GM18870 (cell line): Measurements from ENCODE around the gene SLC6A18.

Source experiments
- ATAC-seq: cut with Tn5 transposase; IDR thresholded peaks from one replicate; pipeline ENCODE4 v1.9.1; 2021; ENCODE audit warnings: moderate library complexity; ENCODE audit not compliant: unreplicated experiment

The SLC6A18 gene

DNA sequence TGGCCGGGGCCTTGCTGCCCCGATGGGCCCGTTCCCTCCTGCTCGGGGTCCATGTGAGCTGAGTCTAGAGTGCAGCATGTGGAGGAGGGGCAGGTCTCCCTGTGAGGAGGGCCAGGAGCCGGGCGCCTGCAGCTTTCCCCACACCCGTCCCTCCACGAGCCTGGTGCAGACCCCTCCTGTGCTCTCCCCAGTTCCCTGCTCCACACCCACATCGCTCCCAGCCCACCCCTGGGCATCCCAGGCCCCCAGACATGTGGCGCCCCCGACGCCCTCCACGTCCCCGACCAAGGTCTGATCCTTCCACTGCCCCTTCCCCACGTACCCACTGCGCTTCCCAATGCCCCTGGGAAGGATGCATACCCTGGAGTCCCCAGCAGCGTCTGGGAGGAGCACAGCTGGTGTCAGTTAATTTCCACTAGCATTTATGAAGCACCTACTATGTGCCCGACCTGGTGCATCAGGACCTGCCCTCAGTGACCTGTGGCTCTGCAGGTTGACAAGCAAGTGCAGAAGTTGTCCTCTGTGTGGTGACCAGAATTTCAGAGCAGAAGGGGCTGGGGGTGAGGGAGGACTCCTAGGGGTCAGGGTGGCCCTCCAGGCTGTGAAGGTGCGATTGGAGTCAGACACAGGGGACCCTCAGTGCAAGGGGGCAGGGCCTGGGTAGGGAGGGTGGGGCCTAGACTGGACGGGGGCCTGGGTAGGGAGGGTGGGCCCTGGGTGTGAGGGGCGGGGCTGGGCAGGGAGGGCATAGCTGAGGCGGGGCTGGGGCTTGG lies 10.8 kb upstream of the SLC6A18 start:
- ATAC-seq: no peak

DNA sequence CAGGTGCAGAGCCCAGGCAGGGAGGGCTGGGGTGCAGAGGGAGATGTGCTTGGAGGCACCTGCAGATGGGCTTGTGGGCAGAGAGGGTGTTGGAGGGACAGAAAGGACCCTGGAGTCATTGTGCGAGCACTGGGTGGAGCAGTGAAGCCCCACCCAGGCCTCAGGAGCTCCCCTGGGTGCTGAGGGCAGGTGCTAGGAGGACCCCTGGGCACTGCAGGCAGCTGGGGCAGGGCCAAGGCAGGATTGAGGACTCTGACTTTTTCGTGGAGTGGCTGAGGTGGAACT lies 10.3 kb upstream of the SLC6A18 start:
- no peak for ATAC-seq

DNA sequence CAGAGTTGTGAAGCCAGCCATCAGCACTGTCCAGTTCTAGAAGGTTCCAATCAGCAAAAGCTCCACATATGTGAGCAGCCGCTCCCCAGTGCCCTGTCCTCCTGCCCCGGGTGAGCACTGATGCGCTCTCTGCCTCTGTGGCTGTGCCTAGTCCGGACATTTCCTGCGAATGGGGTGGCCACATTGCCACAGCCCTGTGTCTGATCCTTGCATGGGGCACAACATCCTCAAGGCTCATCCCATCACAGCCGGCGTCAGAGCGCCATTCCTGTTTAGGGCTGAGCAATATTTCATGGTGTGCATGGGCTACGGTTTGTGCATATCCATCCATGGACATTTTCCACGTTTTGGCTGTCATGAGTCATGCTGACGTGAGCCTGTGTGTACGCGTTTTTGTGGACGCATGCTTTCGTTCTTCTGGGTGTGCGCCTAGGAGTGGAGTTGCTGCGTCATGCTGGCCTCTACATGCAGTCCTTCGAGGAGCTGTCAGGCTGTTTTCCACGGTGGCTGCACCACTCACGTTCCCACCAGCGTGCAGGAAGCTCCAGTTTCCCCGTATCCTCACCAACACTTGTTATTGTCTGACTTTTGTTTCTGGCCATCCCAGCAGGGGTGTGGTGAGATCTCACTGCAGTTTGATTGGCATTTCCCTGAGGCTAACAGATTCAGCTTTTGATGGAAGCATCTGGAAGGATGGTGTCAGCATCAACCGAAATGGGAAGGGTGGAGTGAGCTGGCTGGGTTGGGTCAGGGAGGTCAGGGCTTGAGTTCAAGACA lies 9.7 kb upstream of the SLC6A18 start:
- no peak for ATAC-seq

DNA sequence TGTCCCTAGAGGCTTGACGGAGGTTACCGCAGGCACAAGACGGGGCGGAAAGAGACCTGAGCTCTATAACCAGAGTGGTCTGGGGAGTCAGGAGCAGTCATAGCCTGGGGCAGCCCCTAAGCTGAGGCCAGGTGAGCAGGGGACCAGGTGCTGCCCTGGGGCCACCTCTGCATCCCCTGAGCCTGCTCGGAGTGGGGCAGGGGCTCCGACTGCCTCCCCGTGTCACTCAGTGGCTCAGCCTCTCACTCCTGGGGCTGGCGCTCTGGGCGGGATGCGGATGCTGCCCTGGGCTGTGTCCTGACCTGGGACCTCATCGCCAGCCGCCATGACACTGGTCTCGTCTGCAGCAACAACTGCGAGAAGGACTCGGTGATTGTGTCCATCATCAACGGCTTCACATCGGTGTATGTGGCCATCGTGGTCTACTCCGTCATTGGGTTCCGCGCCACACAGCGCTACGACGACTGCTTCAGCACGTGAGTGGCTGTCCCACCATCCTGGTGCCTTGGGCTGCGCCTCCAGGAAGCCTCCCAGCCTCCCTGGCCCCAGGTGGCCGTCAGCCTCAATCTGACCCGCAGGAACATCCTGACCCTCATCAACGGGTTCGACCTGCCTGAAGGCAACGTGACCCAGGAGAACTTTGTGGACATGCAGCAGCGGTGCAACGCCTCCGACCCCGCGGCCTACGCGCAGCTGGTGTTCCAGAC lies 8.8 kb upstream of the SLC6A18 start:
- ATAC-seq: no peak

DNA sequence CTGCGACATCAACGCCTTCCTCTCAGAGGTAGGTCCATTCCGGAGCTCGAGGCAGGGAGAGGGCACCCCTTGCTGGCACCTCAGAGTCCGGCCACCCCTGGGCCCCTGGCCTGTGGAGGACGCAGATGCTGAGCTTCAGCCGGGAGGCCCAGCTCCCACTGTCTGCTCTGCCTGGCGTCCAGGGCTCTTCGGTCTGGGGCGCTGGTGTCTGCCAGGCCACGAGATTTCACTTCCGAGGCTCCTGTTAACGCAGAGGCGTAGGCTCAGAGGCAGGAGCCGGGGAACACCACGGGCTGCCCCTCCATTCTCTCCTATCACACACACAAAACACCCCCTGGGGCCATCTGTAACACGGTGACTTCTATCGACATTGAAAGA lies 8.3 kb upstream of the SLC6A18 start:
- no peak for ATAC-seq

DNA sequence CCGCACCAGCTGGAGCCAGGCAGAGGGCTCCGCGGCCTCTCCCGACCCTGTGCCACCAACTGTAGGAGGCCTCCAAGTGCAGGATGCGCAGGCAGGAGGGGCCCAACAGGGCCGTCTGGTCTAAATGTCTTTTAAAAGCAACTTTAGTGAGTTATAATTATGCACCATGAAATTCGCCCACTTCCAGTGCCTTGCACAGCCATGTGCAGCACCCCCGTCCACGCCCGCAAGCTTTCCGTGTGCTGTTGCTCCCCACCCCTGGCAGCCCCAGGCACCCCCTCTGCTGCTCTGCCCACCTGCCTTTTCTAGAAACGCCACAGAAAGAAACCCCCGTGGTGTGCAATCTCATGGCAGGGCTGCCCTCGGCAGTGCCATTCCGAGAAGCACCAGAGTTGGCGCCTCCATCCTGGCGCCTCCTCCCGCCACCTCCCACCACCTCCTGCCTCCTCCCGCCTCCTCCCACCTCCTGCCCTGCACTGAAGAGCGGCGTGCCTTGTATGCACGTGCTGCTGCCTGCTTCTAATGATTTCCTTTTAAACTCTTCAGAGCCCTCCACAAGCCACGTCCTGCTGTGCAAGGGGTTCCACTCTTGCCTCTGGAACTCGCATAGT lies 7.5 kb upstream of the SLC6A18 start:
- no peak for ATAC-seq

DNA sequence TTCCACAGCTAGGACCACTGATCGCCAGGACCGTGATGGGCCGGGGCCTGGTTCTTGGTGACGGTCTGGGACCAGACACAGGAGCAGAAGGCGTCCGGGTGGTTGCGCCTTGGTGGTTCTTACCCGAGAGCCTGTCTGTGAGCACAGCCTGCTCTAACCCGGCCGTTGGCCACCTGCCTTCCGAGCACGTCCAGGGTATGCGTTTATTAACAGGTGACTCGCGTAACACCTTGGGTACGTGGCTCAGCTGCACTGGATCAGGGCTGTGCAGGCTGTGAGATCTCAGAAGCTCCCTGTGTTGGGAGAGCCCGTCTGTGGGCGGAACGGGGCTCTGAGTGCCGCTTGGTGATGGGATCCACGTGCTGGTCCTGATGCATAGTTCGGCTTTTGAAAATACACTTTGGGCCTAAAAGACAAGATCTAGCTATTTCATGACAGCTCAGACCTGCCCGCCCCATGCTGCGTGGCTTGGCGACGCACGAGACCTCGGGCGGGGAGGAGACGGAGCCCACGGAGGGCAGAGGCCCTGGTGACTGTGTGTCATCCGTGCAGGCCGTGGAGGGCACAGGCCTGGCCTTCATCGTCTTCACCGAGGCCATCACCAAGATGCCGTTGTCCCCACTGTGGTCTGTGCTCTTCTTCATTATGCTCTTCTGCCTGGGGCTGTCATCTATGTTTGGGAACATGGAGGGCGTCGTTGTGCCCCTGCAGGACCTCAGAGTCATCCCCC lies 6.7 kb upstream of the SLC6A18 start:
- ATAC-seq: no peak

DNA sequence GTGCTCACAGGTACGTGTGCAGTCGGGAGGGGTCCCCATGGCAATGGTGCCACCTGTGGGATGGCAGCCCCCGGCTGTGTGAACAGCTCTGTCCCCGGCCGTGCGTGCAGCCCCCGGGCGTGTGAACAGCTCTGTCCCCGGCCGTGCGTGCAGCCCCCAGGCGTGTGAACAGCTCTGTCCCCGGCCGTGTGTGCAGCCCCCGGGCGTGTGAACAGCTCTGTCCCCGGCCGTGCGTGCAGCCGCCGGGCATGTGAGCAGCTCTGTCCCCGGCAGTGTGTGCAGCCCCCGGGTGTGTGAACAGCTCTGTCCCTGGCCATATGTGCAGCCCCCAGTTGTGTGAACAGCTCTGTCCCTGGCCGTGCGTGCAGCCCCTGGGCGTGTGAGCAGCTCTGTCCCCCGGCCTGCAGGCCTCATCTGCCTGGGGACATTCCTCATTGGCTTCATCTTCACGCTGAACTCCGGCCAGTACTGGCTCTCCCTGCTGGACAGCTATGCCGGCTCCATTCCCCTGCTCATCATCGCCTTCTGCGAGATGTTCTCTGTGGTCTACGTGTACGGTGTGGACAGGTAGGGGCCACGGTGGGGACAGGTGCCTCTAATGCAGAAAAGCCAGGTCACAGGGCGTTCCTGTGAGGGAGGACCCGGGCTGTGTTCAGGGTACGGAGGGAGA lies 5.9 kb upstream of the SLC6A18 start:
- ATAC-seq: no peak

DNA sequence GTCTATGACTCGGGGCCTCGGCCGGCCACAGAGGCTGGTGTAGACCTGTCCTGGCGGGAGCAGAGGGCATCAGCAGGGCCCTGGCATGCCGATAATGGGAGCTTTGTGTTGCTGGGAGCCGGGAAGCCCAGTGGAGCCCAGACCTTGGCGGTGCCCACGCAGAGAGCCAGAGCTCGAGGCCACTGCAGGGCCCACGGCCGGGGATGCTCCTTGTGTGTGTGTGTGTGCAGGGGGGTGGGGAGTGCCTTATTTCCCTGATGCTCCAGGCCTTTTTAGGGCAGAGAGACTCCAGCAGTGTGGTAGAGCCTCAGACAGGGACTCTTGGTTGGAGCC lies 5.4 kb upstream of the SLC6A18 start:
- ATAC-seq: no peak

DNA sequence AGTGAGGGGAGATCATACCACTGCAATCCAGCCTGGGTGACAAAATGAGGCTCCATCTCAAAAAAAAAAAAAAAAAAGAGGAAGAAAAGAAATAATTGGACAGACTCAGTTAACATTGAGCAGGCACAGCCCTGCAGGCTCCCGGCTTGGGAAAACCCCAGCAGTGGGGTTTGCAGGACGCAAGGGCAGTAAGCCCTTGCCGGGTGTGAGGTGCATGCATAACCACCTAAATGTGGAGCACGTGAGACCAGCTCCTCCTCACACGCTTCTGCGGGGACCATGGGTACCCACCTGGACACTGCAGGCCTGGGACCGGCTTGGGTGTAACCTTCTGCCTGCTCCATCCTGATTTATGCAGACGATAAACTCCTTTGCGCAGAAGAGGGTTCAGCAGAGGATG lies 4.8 kb upstream of the SLC6A18 start:
- ATAC-seq: no peak

DNA sequence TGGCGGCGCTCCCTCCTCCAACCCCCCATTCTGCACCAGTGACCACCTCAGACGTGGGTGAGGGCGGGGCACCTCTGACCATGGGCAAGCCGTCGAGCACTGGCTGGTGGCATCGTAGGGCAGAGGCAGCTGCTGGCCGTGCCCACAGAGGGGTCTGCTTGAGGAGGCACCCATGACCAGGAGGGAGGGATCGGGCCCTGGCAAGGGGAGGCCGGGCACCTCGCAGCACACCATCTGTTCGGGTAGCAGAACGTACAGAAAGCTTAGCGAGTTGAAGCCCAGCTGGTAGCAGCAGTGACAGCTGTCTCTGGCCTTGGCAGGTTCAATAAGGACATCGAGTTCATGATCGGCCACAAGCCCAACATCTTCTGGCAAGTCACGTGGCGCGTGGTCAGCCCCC lies 4.3 kb upstream of the SLC6A18 start:
- ATAC-seq: no peak

DNA sequence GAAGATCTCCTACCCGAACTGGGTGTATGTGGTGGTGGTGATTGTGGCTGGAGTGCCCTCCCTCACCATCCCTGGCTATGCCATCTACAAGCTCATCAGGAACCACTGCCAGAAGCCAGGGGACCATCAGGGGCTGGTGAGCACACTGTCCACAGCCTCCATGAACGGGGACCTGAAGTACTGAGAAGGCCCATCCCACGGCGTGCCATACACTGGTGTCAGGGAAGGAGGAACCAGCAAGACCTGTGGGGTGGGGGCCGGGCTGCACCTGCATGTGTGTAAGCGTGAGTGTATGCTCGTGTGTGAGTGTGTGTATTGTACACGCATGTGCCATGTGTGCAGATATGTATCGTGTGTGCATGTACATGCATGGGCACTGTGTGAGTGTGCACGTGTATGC lies 3.5 kb upstream of the SLC6A18 start:
- no peak for ATAC-seq

DNA sequence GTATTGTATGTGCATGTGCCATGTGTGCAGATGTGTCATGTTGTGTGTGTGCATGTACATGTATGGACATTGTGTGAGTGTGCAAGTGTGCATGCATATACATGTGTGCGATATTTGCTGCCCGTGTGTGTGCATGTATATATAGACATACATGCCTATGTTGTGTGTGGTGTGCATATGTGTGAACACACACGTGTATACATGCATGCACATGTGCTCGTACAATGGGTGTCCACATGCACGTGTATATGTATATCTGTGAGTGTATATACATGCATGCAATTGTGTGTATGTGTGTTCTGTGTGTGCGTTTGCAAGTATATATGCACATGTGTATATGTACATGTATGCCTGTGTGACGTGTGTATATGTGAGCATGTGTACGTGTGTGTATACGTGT lies 3.0 kb upstream of the SLC6A18 start:
- no peak for ATAC-seq

DNA sequence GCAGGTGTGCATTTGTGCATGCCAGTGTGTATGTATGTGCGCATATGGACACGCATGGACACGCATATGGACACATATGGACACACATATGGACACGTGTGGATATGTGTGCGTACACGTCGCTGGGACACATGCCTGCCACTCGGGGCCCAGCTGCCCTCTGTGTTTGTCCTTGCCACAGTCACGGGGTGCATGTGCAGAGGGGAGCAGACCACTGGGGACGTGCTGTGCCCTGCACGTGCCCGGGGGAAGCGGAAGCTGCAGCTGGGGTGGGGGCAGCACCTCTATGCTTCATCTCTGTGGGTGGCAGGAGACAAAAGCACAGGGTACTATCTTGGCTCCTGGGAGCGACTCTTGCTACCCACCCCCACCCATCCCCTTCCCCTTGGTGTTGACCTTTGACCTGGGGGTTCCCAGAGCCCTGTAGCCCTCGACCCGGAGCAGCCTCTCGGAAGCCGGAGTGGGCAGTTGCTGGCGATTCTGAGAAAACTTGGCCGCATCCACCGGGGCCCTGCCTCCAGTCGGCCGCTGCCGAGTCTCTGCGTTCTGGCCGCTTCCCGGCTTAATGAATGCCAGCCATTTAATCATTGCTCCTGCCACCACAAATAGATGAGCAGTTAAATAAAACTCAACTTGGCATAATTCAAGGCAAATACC lies 2.4 kb upstream of the SLC6A18 start:
- ATAC-seq: no peak

DNA sequence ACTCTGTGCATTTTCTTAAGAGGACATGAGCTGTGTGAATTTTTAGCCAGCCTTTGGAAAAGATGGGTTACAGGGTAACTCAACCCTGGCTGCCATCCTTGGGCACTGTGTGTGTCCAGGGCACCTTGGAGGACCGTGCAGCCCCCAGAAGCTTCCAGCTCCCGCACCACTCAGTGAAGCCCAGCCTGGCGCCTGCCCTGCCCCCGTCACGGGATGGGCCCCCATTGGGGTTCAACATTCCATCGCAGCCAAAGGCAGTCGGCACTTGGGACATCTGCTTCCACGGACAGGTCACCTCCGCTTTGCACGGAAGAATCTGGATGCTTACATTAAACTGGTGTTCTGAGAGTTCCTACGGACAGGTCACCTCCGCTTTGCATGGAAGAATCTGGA lies 1.9 kb upstream of the SLC6A18 start:
- ATAC-seq: no peak

DNA sequence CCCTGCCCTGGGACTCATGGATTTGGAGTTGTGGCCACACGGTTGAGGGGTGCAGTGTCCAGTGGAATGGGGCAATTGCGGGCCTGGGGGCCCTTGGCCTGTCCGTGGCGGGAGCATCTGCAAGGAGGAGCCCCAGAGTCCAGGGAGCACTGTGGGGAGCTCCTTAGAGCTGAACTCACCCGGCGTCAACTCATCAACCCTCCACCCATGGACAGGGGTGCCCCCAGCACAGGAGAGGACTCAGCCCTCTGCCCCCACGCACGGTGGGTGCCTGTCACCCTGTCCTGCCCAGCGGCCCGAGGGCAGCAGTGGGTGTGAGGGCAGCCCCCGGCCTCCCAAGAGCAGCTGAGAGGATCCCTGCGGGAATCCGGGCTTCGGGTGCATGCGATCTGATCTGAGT lies 550 bp upstream of the SLC6A18 start:
- ATAC-seq: no peak

DNA sequence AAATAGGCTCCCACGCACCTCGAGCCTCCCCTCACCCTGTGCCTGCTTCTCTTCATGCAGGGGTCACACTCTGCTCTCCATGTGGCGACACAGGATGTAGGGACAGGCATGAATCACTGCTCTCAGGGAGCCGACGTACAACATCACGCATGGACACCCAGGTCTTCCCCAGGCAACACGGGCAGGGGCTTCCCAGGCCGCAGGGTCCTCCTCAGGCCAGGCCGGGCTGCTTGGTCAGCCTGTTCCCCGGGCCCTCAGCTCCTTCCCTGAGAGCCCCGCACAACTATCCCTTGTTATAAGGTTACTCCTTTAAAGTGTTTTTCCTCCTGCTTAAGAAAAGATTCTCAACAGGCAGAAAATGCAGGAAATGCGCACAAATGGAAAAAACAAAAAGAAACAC lies 1.1 kb downstream of the SLC6A18 start:
- ATAC-seq: no peak

DNA sequence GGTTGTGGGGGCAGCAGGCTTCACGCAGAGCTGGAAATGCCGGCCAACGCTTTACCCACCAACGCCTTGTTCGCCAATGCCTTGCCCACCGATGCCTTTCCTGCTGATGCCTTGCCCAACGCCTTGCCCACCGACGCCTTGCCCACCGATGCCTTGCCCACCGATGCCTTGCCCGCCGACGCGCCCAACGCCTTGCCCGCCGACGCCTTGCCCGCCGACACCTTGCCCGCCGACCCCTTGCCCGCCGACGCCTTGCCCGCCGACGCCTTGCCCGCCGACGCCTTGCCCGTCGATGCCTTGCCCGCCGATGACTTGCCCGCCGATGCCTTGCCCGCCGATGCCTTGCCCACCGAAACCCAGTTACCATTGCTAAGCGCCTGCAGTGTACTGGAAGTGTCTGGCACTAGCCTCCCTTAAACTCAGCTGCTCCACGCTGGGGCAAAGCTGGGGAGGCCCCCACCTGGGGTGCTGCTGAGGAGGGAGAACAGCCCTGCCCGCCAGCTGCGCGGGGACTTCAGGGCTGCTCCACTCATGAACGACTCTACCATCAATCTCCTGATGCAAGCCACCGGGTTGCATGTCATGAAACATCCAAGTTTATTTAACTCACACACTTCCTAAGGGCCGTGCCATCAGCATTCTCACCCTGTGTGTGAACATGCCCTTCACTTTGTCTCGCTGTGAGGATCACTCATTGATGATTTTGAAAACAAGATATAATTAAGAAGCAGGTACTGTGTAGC lies 1.8 kb downstream of the SLC6A18 start:
- no peak for ATAC-seq

DNA sequence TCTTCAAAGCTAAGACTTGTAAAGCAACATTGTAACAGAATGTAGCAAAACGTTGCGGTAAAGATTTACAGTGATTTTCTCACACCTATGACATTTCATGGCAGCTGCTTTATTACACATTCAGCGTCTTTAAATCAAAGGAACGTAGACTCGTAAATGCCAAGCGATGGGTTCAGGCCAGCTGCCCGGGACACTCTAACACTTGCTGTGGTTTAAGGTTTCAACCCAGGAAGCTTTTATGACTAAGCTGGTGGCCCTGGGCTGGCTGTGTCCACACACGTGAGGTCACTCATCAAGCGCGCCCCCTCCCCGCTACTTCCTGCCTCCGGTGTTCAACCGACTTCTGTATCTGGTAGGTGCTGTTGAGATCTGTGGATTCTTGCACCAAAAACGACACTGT lies 2.5 kb downstream of the SLC6A18 start:
- ATAC-seq: no peak

DNA sequence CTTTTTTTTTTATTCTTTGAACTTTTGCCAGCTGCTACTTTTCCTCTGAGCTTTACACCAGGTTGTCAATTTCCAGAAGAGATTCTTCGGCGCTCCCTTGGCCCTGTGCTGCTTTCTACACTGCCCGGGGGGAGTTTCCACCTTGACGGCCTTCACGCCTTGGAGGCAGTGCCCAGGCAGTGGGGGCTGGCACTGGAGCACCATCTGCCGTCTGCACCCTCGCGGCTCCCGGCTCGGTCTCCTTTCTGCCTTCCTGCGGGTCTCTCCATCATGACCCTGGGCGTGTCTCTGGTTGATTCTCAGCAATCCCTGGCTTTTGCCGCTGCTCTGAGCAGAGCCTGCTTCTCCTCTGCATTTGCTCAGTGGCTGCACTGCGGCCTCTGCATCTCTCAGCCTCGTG lies 2.9 kb downstream of the SLC6A18 start:
- ATAC-seq: no peak
